SK-N-SH (cell line): ENCODE results near the gene DCHS2. TPM values are rescaled to one million over a fixed set of nuclear protein-coding genes. Genes with fewer than 3 reads are reported as not detected.

Experiments used
- CTCF ChIA-PET: fragments of 300-600, 350-600 bp; formaldehyde crosslinking; extraction: SDS; loops from one replicate; lab custom pipeline; 2021; lab: Yijun Ruan, JAX
- POLR2A ChIA-PET: fragments of 350-600 bp; sonication (Branson Sonifier 250); formaldehyde crosslinking; extraction: SDS; loops from one replicate; lab custom pipeline; 2020; ENCODE audit warnings: antibody characterized with exemption, inconsistent platforms; lab: Yijun Ruan, JAX
- DNase-seq: peaks from one replicate; pipeline ENCODE4 v3.0.0; 2012
- H2AFZ ChIP-seq: fragments of 200-600 bp; sonication (generic); 2 replicates; pipeline ENCODE4 v1.8.1; 2016; ENCODE audit warnings: antibody characterized with exemption, mild to moderate bottlenecking, low read depth
- H3F3A ChIP-seq: fragments of 200-600 bp; sonication (generic); replicated peaks from 2 replicates; pipeline ENCODE3; 2016; ENCODE audit warnings: antibody characterized with exemption, mild to moderate bottlenecking; ENCODE audit not compliant: insufficient read depth
- H3K27ac ChIP-seq, 2 experiments: fragments of 200-500 bp in 1 of 2; fragments of 200-600 bp in 1 of 2; sonication (Bioruptor generic) in 1 of 2; sonication (generic), shearing (Covaris generic) in 1 of 2; 2 replicates each; pipeline versions ENCODE4 v1.5.1 to v1.6.1; 2014 to 2016; ENCODE audit warnings: low read depth in 2 of 2, inconsistent platforms in 1 of 2, low read length in 1 of 2, mild to moderate bottlenecking in 1 of 2, mixed read lengths in 1 of 2
- H3K27me3 ChIP-seq: fragments of 200-600 bp; sonication (generic), shearing (Covaris generic); 2 replicates; pipeline ENCODE4 v1.6.1; 2016; ENCODE audit warnings: mixed run types; ENCODE audit not compliant: insufficient read depth
- H3K36me3 ChIP-seq, 2 experiments: fragments of 200-500 bp in 1 of 2; fragments of 200-600 bp in 1 of 2; sonication (Bioruptor generic) in 1 of 2; sonication (generic) in 1 of 2; replicated peaks in 1 of 2; 2 replicates each; pipeline versions ENCODE3 to v1.5.1; 2014 to 2016; ENCODE audit warnings: low read length in 1 of 2, mild to moderate bottlenecking in 1 of 2; ENCODE audit not compliant: insufficient read depth in 2 of 2, control insufficient read depth in 1 of 2
- H3K4me1 ChIP-seq, 2 experiments: fragments of 200-500 bp in 1 of 2; fragments of 200-600 bp in 1 of 2; sonication (Bioruptor generic) in 1 of 2; sonication (generic), shearing (Covaris generic) in 1 of 2; 2 replicates each; pipeline versions ENCODE4 v1.5.1 to v1.6.1; 2014 to 2016; ENCODE audit warnings: low read depth in 1 of 2, low read length in 1 of 2, mixed run types in 1 of 2; ENCODE audit not compliant: insufficient read depth in 2 of 2, control insufficient read depth in 1 of 2
- H3K4me2 ChIP-seq: fragments of 200-600 bp; sonication (generic), shearing (Covaris generic); 2 replicates; pipeline ENCODE4 v1.6.1; 2017; ENCODE audit warnings: mixed run types
- H3K4me3 ChIP-seq, 2 experiments: fragments of 200-500 bp in 1 of 2; fragments of 200-600 bp in 1 of 2; sonication (Bioruptor generic) in 1 of 2; sonication (generic), shearing (Covaris generic) in 1 of 2; 2 replicates each; pipeline versions ENCODE4 v1.5.1 to v1.8.1; 2014 to 2016; ENCODE audit warnings: low read depth in 2 of 2, inconsistent platforms in 1 of 2, low read length in 1 of 2, mild to moderate bottlenecking in 1 of 2, mixed read lengths in 1 of 2, moderate library complexity in 1 of 2
- H3K79me2 ChIP-seq: fragments of 200-600 bp; sonication (generic); 2 replicates; pipeline ENCODE4 v1.8.1; 2017; ENCODE audit warnings: mild to moderate bottlenecking; ENCODE audit not compliant: insufficient read depth
- H3K9ac ChIP-seq: fragments of 200-600 bp; sonication (generic); 2 replicates; pipeline ENCODE4 v1.6.1; 2017; ENCODE audit warnings: mixed run types
- H3K9me2 ChIP-seq: fragments of 200-600 bp; sonication (generic); 2 replicates; pipeline ENCODE4 v1.6.1; 2017; ENCODE audit warnings: mixed run types
- H3K9me3 ChIP-seq: fragments of 200-600 bp; sonication (generic); 2 replicates; pipeline ENCODE4 v1.6.1; 2017; ENCODE audit warnings: mixed run types, mild to moderate bottlenecking, moderate library complexity
- H4K20me1 ChIP-seq: fragments of 200-600 bp; sonication (generic); 2 replicates; pipeline ENCODE4 v1.6.1; 2017; ENCODE audit warnings: mild to moderate bottlenecking, mixed run types; ENCODE audit not compliant: insufficient read depth
- CTCF ChIP-seq: fragments of 200-600 bp; sonication (generic); IDR thresholded peaks from 2 replicates; pipeline ENCODE4 v1.6.1; 2017; ENCODE audit warnings: antibody characterized with exemption, mild to moderate bottlenecking, moderate library complexity
- ELF1 ChIP-seq: IDR thresholded peaks from 2 replicates; pipeline ENCODE4 v1.4.0; 2012
- EP300 ChIP-seq, 2 experiments: IDR thresholded peaks; 2 replicates each; pipeline versions ENCODE4 v1.4.0 to v1.6.1; 2012; ENCODE audit warnings: borderline replicate concordance in 1 of 2, low read depth in 1 of 2, low read length in 1 of 2
- FOSL2 ChIP-seq: IDR thresholded peaks from 2 replicates; pipeline ENCODE4 v1.4.0; 2012; ENCODE audit warnings: low read depth, mild to moderate bottlenecking, moderate library complexity, borderline replicate concordance
- FOXJ3 ChIP-seq: sonication (generic); formaldehyde crosslinking; IDR thresholded peaks from 2 replicates; pipeline ENCODE4 v1.5.1; 2020; ENCODE audit warnings: mild to moderate bottlenecking, missing genetic modification reagents
- JUND ChIP-seq: IDR thresholded peaks from 2 replicates; pipeline ENCODE4 v1.4.0; 2012
- MAX ChIP-seq: IDR thresholded peaks from 2 replicates; pipeline ENCODE4 v1.4.0; 2012; ENCODE audit warnings: low read depth
- MEF2A ChIP-seq: IDR thresholded peaks from 2 replicates; pipeline ENCODE4 v1.4.0; 2012; ENCODE audit warnings: low read depth, borderline replicate concordance
- NRF1 ChIP-seq: IDR thresholded peaks from 2 replicates; pipeline ENCODE4 v1.6.1; 2012; ENCODE audit warnings: low read depth, mild to moderate bottlenecking, low read length
- PBX3 ChIP-seq: IDR thresholded peaks from 2 replicates; pipeline ENCODE4; 2012
- POLR2AphosphoS5 ChIP-seq: IDR thresholded peaks from 2 replicates; pipeline ENCODE4 v1.6.1; 2012; ENCODE audit warnings: low read depth, low read length
- RCOR1 ChIP-seq: fragments of 150-350 bp; IDR thresholded peaks from 2 replicates; pipeline ENCODE4 v1.6.1; 2017; ENCODE audit warnings: antibody characterized with exemption, low read length
- REST ChIP-seq: IDR thresholded peaks from 2 replicates; pipeline ENCODE4 v1.6.1; 2012; ENCODE audit warnings: mild to moderate bottlenecking, low read depth, low read length, moderate library complexity
- RFX5 ChIP-seq: IDR thresholded peaks from 2 replicates; pipeline ENCODE4 v1.6.1; 2012; ENCODE audit warnings: mild to moderate bottlenecking, improper control_type of control experiment, low read length
- RXRA ChIP-seq: IDR thresholded peaks from 2 replicates; pipeline ENCODE4 v1.4.0; 2012; ENCODE audit warnings: low read depth, mild to moderate bottlenecking, borderline replicate concordance
- SMC3 ChIP-seq: IDR thresholded peaks from 2 replicates; pipeline ENCODE4 v1.6.1; 2012; ENCODE audit warnings: low read depth, low read length, improper control_type of control experiment
- TCF12 ChIP-seq: IDR thresholded peaks from 2 replicates; pipeline ENCODE4 v1.4.0; 2012
- TEAD4 ChIP-seq: IDR thresholded peaks from 2 replicates; pipeline ENCODE4 v1.4.0; 2012; ENCODE audit warnings: mild to moderate bottlenecking, borderline replicate concordance; ENCODE audit not compliant: insufficient read depth
- USF1 ChIP-seq: IDR thresholded peaks from 2 replicates; pipeline ENCODE4 v1.4.0; 2012; ENCODE audit warnings: low read depth, borderline replicate concordance
- YY1 ChIP-seq: IDR thresholded peaks from 2 replicates; pipeline ENCODE4 v1.4.0; 2012; ENCODE audit warnings: low read depth, mild to moderate bottlenecking
- WGBS: methylation state at CpG from one replicate; pipeline ENCODE4 v1.1.6; 2017; ENCODE audit warnings: low lambda C conversion rate; 5-methylcytosine and 5-hydroxymethylcytosine counted together
- polyA plus RNA-seq, 3 experiments: library from polyadenylated mRNA; depleted of rRNA; stranded (reverse); fragments of >200 nt; gene quantifications; 2 replicates each; pipeline ENCODE4 v1.2.3, GENCODE V29; 2012

Gene DCHS2
- polyA plus RNA-seq, 1 of the 3 experiments (the other 2 are of a cell fraction) = not detected

- no peak overlapping the region for H3K9ac ChIP-seq
- DNase-seq = no peak
- H3K27ac ChIP-seq = no peak overlapping the region
- H4K20me1 ChIP-seq = no peaks in the 10 kb centered on the region
- H3F3A ChIP-seq = no peaks in the 10 kb centered on the region
- no peaks in the 10 kb centered on the region for H3K36me3 ChIP-seq
- 0% methylated on average over 4 of the region's 4 CpGs for WGBS
- no peaks in the 10 kb centered on the region for H3K4me1 ChIP-seq
- no peaks in the 10 kb centered on the region for H3K9me2 ChIP-seq
- H3K9me3 ChIP-seq = no peaks in the 10 kb centered on the region
- ChIA-PET CTCF (interaction anchor here (2.2 kb wide), 1 partner anchor 12 kb away, joined by 8 read pairs; no protein-coding TSS in a partner anchor), POLR2A (no interaction called here)
- TF ChIP-seq FOSL2 (no peak), FOXJ3 (CRISPR knock-in tag) (no peak), POLR2AphosphoS5 (no peak), USF1 (no peak), CTCF (no peak), YY1 (no peak), JUND (no peak), ELF1 (no peak), PBX3 (no peak)
- no peak overlapping the region for H3K4me2 ChIP-seq
- no peaks in the 10 kb centered on the region for H3K79me2 ChIP-seq
- no peak overlapping the region for H3K4me3 ChIP-seq
- no peak overlapping the region for H2AFZ ChIP-seq
- peaks cover 27% of the 10 kb centered on the region for H3K27me3 ChIP-seq
Observed at GRCh38 chr4:154519214-154519613, 27.6 kb upstream of the DCHS2 start.

GRCh38 chr4:154517591-154517990 is 26.0 kb upstream of the DCHS2 start:
- no peak overlapping the region for H3K27ac ChIP-seq
- H3K4me1 ChIP-seq = no peaks in the 10 kb centered on the region
- peaks cover 20% of the 10 kb centered on the region; the same call in 1 of the 2 replicates for H3K27me3 ChIP-seq
- no peak overlapping the region for H3K4me3 ChIP-seq
- 2% methylated on average over 4 of the region's 4 CpGs for WGBS
- H3K4me2 ChIP-seq = no peak overlapping the region
- H2AFZ ChIP-seq = no peak overlapping the region
- no peaks in the 10 kb centered on the region for H3K79me2 ChIP-seq
- ChIA-PET CTCF (interaction anchor here (1.2 to 3.7 kb wide), 2 partner anchors 11 to 45 kb away, joined by 3 to 20 read pairs; no protein-coding TSS in a partner anchor), POLR2A (no interaction called here)
- no peaks in the 10 kb centered on the region for H3K36me3 ChIP-seq
- no peaks in the 10 kb centered on the region for H3K9me3 ChIP-seq
- no peak overlapping the region for H3K9ac ChIP-seq
- H4K20me1 ChIP-seq = no peaks in the 10 kb centered on the region
- no peaks in the 10 kb centered on the region for H3F3A ChIP-seq
- no peaks in the 10 kb centered on the region for H3K9me2 ChIP-seq
- no peak for DNase-seq
- TF ChIP-seq REST = no peak
- no peak for TF ChIP-seq ELF1
- TF ChIP-seq RFX5 = no peak
- TF ChIP-seq RXRA = no peak
- TF ChIP-seq TEAD4 = no peak
- no peak for TF ChIP-seq SMC3
- no peak for TF ChIP-seq MAX
- TF ChIP-seq EP300 (IDR thresholded peaks at IDR 0.05; ENCODE audit: borderline replicate concordance in 1 of 2, low read depth in 1 of 2, low read length in 1 of 2) = no peak
- TF ChIP-seq MEF2A = no peak
- TF ChIP-seq RCOR1 = no peak
- no peak for TF ChIP-seq NRF1
- TF ChIP-seq PBX3 = no peak
- TF ChIP-seq TCF12 = no peak
- TF ChIP-seq YY1 = no peak
